Urinary bladder (tissue), 4 donors: ENCODE results near the gene RIC3. TPM values are rescaled to one million over a fixed set of nuclear protein-coding genes. Genes with fewer than 3 reads are reported as not detected.

Experiments
- DNase-seq: peaks from one replicate; pipeline ENCODE4 v3.0.0-alpha.2; 2015; ENCODE audit errors: extremely low spot score
- H3K27ac ChIP-seq: one replicate; pipeline ENCODE4 v1.5.1; 2013; ENCODE audit warnings: low read depth, mild to moderate bottlenecking, moderate library complexity
- H3K36me3 ChIP-seq: one replicate; pipeline ENCODE4 v1.6.1; 2013; ENCODE audit warnings: mild to moderate bottlenecking, moderate library complexity; ENCODE audit not compliant: insufficient read depth
- H3K4me1 ChIP-seq: one replicate; pipeline ENCODE4 v1.6.1; 2013; ENCODE audit warnings: mild to moderate bottlenecking, moderate library complexity; ENCODE audit not compliant: insufficient read depth
- H3K4me3 ChIP-seq: one replicate; pipeline ENCODE4 v1.5.1; 2013; ENCODE audit warnings: low read depth, low read length
- WGBS: extraction: QIAGEN DNeasy Blood & Tissue Kit; methylation state at CpG from one replicate; pipeline ENCODE4 v1.1.7; 2013; 5-methylcytosine and 5-hydroxymethylcytosine counted together
- polyA plus RNA-seq: library from polyadenylated mRNA; stranded (reverse); fragments of 200-250 nt; gene quantifications from one replicate; pipeline ENCODE4 v1.2.3, GENCODE V29; 2013
- total RNA-seq: library from RNA; depleted of rRNA; stranded (reverse); fragments of >200 nt; gene quantifications from one replicate; pipeline ENCODE4 v1.2.3, GENCODE V29; 2014
- donor health status: healthy with polysubstance abuse.
- donor health status: healthy.

The RIC3 gene
- total and polyA plus RNA-seq, 2 donors = 7.2 to 8.8 TPM

DNA sequence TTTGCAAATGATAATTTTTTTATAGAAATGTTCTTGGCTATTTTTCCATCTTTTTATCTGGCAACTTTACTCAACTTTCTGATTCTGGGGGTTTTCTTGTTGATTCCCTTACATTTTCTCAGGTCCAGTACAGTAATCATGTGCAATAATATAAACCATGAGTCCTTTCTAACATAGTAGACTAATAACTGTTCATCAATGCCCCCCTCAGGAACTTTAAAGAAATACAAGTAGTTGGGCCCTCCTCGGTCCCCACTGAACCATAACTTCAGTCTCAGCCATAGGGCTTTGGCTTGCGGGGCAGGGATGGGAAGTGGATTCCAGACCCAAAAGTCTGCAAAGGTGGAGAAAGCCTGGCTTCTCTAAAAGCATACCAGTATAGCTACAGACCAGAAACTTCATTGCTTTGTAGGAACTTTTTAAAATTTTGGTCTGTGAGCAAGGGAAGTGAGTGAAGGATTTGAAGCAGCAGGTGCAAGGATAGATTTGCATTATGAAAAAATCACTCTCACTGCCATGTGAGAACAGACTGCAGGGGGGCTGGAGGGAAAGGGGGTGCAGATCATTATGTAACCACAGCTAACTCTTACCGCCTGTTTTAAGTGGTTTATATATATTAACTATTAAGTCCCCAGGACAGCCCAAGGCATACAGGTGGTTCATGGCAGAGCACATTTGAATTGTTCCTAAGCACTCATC is 98.3 kb downstream of the RIC3 start:
- WGBS = 44% methylated on average over 3 of the region's 3 CpGs
- Histone ChIP-seq H3K36me3 (no peaks in the 10 kb centered on the region), H3K27ac (no peak overlapping the region), H3K4me3 (no peak overlapping the region), H3K4me1 (no peaks in the 10 kb centered on the region)
- DNase-seq = no peak

DNA sequence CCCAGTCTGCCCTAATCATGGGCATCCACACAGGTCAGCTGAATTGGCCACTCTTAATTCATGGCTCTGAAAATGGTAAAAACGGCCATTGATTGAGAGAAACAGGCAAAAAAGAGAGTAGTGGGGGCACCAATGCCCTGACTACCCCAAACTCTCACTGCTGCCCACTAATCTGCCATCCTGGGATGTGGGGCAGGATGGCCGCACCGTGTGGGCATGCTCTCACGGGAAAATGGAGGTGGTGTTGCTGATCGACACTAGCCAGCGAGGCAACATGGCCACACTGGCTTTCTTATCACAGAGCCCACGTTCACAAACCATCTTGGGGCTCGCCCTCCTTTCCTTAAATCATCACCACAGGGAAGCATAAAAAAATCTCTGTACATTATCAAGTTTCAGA is 99.1 kb downstream of the RIC3 start:
- WGBS = 79% methylated on average over 8 of the region's 8 CpGs
- no peak for DNase-seq
- no peak overlapping the region for H3K4me3 ChIP-seq
- H3K36me3 ChIP-seq = no peaks in the 10 kb centered on the region
- no peaks in the 10 kb centered on the region for H3K4me1 ChIP-seq
- no peak overlapping the region for H3K27ac ChIP-seq

DNA sequence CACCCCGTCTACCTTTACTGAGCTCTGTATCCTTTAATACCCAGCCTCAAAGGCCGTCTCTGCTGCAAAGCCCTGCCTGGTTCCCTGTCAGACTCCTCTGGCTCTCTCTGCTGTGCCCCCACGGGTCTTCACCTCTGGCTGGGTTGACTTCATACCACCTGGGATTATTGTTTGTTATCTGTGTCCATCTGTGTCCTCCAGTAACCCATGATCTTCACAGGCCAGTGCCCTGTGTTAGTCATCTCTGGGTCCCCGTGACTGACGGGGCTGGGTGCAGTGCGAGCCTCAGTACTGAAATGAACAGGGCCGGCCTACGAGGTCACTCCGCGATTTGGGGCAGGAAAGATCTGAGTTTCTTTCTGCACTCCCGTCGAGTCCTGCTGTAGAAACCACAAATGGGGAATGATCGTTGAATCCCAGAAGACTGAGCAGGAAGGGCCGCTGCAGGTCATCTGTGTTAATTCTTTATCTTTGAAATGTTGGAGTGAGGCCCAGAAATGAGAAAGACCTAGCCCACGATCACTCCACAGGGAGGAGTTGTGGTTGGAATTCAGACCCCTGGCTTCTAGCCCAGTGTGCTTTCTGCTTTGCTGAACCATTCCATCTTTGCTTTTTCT is 100.1 kb downstream of the RIC3 start:
- Histone ChIP-seq H3K4me3 (no peak overlapping the region), H3K36me3 (no peaks in the 10 kb centered on the region), H3K27ac (peak overlapping the region; percentile 60), H3K4me1 (no peaks in the 10 kb centered on the region)
- DNase-seq = no peak
- WGBS = 12% methylated on average over 15 of the region's 15 CpGs

DNA sequence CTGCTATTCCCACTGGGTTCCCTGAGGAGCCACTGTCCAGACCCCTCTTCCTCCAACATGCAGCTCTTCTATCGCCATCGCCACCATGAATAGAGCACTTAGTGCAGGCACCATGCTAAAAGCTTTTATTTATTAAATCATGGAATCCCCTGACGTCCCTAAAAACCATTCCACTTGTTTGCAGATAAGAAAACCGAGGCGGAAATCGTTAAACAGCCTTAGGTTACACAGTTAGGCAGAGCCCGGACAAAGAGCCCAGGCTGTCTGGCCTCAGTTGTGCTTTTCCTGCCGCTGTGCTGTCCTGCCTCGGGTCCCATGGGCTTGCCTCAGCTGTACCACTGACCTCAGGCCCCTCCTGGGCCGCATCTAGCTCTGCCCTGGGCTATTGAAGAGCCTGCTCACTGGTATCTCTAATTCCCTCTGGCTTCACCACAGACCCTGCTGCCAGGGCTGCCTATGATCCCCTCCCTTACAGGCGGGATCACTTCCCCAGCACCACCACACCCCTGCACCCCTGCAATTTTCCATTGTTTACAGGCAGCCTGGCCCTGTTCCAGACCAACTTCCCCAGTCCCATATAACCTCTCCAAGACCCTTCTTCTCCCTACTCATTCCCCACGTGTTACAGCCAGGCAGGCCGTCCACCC is 100.8 kb downstream of the RIC3 start:
- no peaks in the 10 kb centered on the region for H3K4me1 ChIP-seq
- H3K27ac ChIP-seq = peak overlapping the region; percentile 60
- H3K36me3 ChIP-seq = no peaks in the 10 kb centered on the region
- H3K4me3 ChIP-seq = no peak overlapping the region
- DNase-seq = no peak
- 65% methylated on average over 13 of the region's 13 CpGs for WGBS

DNA sequence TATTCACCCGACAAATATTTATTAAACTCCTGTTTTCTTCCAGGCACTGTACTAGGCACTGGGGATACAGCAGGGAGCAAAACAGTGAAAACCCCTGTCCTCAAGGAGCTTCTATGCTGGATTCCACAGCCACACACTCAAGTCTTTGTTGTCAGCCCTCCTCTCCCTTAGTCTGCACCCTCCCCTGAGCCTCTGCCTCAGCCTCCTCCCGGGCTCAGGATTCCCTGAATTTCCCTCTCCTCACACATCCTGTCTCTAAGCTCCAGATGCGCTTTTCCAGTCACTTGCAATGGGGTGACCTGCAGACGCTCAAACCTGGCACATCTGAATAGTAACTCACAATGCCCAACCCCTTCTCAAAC is 101.3 kb downstream of the RIC3 start:
- 88% methylated on average over 4 of the region's 4 CpGs for WGBS
- DNase-seq = no peak
- Histone ChIP-seq H3K27ac (no peak overlapping the region), H3K4me1 (no peaks in the 10 kb centered on the region), H3K4me3 (no peak overlapping the region), H3K36me3 (no peaks in the 10 kb centered on the region)

DNA sequence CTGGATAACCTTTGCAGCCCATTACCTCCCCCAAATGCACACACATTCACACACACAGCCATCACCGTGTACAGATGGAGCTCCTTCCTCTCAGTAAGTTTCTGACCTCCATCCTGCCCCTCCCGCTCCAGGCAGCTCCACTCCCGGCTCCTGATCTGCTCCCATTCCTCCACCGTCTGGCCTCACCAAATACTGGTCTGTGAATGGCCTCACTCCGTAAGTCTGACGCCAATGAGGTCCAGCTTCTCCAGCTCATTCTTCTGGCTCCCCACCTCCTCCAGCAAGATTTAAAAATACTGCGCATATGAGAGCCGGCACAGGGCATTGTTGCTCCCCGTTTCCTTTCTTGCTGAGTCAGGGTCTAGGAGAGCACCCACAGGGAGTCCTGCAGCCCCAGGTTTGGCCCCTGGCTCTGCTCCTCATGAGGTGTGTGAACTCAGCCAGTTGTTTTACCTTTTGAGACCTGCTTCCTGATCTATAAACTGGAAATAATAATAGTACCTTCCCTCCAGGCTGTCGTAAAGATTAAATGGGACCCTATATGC is 101.8 kb downstream of the RIC3 start:
- H3K27ac ChIP-seq = no peak overlapping the region
- 62% methylated on average over 10 of the region's 10 CpGs for WGBS
- no peak overlapping the region for H3K4me3 ChIP-seq
- no peak for DNase-seq
- no peaks in the 10 kb centered on the region for H3K36me3 ChIP-seq
- no peaks in the 10 kb centered on the region for H3K4me1 ChIP-seq

DNA sequence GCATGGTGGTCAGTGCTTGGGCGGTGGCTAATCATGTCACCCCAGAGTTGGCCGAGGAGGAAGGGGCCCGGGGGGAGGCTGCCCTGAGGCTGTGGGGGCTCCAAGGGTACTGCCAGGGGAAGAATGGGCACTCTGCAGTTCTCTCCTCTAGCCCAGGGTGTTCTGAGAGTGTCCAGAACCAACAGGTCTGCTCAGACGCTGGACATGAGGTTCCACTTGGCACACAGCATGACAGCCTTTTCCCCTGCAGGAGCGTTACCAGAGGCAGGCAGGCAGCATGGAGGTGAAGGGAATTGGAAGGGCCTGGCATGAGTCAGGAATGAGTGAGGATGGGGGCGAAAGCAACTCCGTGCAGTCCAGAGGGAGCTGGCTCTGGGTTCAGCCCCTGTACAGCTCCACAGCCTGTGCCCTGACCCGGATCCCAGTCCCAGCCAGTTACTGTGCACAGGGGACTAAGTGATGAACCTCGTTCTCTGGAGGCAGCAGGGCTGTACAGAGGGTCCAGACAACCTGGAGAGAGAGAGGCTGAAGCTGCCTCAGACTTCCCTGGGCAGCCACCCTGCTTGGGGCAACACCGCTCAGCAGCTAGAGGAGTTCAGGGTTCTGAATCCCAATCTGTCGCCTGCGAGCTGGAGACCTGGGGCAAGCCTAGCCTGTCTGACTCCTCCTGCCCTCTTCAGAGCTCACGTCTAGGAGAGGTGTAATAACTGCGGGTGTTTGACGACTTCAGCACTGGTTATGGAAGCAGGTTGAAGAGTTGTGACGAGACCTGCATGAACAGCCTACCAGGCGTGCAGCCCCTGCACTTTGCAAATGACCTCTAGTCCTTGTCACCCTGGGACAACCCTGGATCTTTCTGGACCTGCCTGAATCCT is 102.6 kb downstream of the RIC3 start:
- H3K4me1 ChIP-seq = no peaks in the 10 kb centered on the region
- WGBS = 83% methylated on average over 17 of the region's 17 CpGs
- no peak for DNase-seq
- no peak overlapping the region for H3K4me3 ChIP-seq
- no peak overlapping the region for H3K27ac ChIP-seq
- H3K36me3 ChIP-seq = no peaks in the 10 kb centered on the region

DNA sequence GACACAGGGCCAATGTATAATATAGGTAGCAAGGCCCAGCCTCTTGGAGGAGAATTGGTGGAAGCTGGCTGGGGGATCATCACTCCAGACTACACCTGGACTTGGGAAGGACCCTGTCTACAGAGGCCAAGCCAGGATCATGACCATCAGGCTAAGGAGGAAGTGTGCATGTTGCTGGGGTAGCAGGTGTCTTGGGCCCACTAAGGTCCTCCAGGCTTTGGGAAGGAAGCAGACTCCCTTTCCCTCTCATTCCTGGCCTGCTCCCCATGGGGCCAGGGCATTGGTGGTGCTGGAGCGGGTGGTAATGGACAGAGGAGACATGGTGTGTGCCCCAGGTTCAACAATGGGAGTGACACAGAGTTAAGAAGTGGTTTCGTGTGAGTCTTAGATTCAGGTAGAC is 103.8 kb downstream of the RIC3 start:
- Histone ChIP-seq H3K36me3 (no peaks in the 10 kb centered on the region), H3K27ac (no peak overlapping the region), H3K4me3 (no peak overlapping the region), H3K4me1 (no peaks in the 10 kb centered on the region)
- 96% methylated on average over 2 of the region's 2 CpGs for WGBS
- DNase-seq = no peak

DNA sequence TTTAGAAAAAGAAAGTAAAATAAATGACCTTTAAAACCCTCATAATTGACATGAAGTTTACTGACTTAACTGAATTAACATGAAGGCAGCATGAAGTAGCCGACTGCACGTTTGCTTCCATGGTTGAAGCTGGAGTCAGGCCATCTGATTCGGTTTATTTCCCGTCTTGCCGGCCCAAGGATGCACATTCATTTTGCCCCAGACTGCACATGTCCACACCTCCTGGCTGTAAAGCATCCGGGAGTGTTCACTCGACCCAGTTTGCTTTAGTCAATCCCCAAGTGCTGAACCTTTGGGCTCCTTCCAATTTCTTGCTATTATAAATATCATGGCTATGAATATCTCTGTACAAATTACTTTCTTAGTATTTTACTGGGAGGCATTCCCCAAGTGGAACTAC is 105.5 kb downstream of the RIC3 start:
- Histone ChIP-seq H3K4me3 (no peak overlapping the region), H3K27ac (no peak overlapping the region), H3K36me3 (no peaks in the 10 kb centered on the region), H3K4me1 (no peaks in the 10 kb centered on the region)
- no peak for DNase-seq
- 21% methylated on average over 7 of the region's 7 CpGs for WGBS

DNA sequence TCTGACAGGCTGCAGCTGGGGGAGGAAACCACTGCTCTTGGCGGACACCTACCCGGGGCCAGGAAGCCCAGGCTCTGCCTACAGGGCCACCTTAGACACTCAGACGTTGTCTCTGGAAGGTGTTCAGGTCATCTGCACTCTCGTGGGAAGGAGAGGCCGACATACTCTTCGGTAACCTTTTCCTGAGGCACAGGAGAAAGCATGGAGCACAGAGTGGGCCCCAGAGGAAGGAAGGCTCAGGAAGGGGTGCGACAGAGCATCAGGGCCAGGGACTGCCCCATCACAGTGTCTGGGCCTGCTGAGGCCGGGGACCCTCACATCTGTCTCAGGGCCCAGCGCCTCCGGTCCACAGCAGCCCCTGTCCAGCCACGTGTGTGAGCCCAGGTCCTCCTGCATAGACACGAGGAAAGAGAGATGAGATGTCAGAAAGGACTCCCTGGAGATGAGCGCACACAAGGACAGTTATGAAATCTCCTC is 106.0 kb downstream of the RIC3 start:
- Histone ChIP-seq H3K4me1 (no peaks in the 10 kb centered on the region), H3K4me3 (no peak overlapping the region), H3K36me3 (no peaks in the 10 kb centered on the region), H3K27ac (no peak overlapping the region)
- DNase-seq = no peak
- 75% methylated on average over 13 of the region's 13 CpGs for WGBS

DNA sequence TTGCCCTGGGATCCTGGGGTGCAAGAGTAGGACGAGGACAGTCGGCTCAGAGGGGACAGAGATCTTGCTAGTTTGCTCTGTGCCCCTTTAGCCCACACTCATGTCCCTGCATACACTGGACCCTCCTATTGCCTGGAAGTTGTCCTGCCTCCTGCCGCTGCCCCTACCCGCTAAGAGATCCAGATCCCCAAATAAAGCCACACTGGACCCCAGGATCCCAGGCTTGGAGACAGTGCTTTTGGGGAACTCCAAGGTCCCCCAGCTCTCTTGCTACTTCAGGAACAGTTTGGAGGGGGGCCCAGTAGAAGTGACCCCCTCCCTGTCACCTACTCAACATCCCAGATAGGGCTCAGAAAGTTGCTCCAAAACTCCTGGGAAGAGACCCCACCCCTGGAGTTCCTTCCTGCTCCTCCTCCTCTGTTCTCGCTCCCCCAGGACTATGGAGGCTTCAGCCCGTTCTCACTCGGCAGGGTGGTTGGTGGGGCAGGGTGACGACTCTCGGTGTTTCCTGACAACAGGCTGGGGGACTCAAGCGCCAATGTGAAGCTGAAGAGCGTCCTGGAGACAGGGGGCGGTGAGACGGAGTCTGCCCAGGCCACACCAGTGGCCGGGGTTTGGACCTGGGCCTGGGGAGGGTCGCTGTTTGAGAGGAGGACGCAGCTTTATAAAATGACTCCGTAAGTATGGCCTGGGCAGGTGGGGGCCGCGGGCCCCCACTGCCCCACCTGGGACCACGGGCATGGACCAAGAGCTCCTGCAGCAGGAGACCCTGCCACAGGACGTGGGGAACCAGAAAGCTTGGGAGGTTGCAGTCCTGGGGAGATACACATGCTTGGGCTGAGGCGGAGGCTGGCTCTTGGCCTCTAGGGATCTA is 107.0 kb downstream of the RIC3 start:
- Histone ChIP-seq H3K27ac (no peak overlapping the region), H3K36me3 (no peaks in the 10 kb centered on the region), H3K4me1 (no peaks in the 10 kb centered on the region), H3K4me3 (no peak overlapping the region)
- DNase-seq = no peak
- 93% methylated on average over 22 of the region's 22 CpGs for WGBS

DNA sequence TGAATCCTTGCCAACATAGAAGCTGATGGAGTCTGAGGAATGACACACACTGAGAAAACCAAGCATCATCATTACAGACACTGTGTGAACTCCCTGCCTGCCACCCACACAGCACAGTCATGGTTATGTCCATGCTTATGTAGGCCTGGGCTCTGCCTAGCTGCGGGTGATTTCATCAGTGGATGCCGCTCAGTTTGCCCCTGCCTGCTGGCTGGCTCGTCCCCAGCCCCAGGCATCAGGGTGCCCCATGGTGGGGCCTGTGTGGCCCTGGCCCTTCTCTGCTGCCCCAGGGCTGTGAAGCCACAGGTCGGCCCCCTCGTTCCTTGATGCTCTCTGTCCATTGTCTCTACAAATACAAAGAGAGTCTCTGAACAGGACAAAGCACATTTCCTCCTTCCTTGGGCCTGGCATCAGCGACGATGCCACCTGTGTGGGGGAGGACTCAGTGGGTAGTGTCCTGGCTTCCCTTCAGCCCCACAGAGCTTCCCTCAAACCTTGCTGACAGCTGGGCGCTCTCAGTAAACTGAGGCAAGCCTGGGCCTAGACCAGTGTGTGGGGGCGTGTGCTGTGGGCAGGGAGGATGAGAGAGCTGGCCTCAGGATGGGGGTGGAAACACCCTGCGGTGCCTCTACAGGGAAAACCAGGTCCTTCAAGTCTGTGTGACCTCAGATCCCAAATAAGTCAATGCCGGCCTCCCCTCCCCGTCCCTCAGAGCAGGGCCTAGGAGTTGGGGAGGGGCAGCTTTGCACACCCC is 107.8 kb downstream of the RIC3 start:
- Histone ChIP-seq H3K4me1 (no peaks in the 10 kb centered on the region), H3K36me3 (no peaks in the 10 kb centered on the region), H3K4me3 (no peak overlapping the region), H3K27ac (no peak overlapping the region)
- DNase-seq = no peak
- WGBS = 90% methylated on average over 12 of the region's 12 CpGs
